Suppressor macrophage treated with lipopolysaccharide for 1 hour (primary cell): ENCODE measurements around the gene IPPK.
"Not testable (repeated sequence)": the region's sequence is repeated elsewhere in the genome, so short reads cannot be mapped to it uniquely, and the experiment has no call there.

ENCODE experiments used
- DNase-seq, 3 donors: peaks; one replicate each; pipeline ENCODE4 v3.0.0-alpha.2; 2020 to 2022

The IPPK gene

DNA sequence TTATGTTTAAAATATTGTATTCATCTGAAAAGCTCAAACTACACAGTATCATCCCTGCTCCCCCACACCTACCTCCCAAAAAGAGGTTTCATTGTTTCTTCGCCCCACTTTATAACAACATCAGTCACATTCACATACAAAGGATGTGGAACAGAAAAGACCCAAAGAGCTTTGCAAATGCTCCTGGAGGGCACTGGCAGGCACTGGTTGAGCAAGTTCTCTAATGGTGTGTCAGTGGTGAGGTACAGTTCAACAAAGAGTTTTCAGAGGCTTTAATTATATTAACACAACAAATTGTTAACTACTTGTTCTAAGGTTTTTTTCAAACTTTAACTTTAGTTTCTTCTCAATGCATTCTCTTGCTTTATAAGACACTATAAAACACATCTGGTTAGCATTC, 80.0 kb downstream of the IPPK start:
- DNase-seq: peak in 1 of 3 donors; percentile 12

DNA sequence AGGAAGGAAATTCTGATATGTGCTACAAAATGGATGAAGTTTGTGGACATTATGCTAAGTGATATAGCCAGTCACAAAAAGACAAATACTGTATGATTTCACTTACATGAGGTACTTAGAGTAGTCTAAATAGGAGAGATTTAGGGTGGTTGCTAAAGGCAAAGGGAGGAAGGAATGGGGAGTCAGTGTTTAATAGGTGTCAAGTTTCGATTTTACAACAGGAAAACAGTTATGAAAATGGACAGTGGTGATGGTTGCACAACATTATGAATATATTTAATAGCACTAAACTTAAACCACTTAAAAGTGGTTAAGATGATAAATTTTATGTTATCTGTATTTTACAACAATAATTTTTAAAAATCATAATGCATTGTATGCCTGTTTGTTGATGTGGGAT, 93.8 kb downstream of the IPPK start:
- DNase-seq: no peak

GRCh38 chr9:92573612-92574011, 96.3 kb downstream of the IPPK start:
- DNase-seq: not testable (repeated sequence)

DNA sequence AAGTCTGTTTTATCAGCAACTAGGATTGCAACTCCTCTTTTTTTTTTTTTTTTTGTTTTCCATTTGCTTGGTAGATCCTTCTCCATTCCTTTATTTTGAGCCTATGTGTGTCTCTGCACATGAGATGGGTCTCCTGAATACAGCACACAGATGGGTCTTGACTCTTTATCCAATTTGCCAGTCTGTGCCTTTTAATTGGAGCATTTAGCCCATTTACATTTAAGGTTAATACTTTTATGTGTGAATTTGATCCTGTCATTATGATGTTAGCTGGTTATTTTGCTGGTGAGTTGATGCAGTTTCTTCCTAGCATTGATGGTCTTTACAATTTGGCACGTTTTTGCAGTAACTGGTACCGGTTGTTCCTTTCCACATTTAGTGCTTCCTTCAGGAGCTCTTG, 98.1 kb downstream of the IPPK start:
- not testable (repeated sequence) for DNase-seq

- no peak for DNase-seq
These were observed 104.9 kb downstream of the IPPK start for GRCh38 chr9:92564982-92565381.

- no peak for DNase-seq
These were observed 105.4 kb downstream of the IPPK start for GRCh38 chr9:92564504-92564903.
